B cell (primary cell): ENCODE measurements around the gene LIG4. TPM values are rescaled to one million over a fixed set of nuclear protein-coding genes. Genes with fewer than 3 reads are reported as not detected.
"Not testable (repeated sequence)": the region's sequence is repeated elsewhere in the genome, so short reads cannot be mapped to it uniquely, and the experiment has no call there.

Experiments used
- ATAC-seq: fragments of 200-7000 bp; cut with Tn5 transposase; one replicate; pipeline ENCODE4 v1.10.0; 2021; ENCODE audit warnings: low read depth, mild to moderate bottlenecking, moderate number of reproducible peaks, moderate library complexity
- CTCF ChIA-PET: fragments of 350-600 bp; sonication (Branson Sonifier 250); formaldehyde crosslinking; loops from one replicate; lab custom pipeline; 2021; ENCODE audit warnings: antibody characterized with exemption, inconsistent platforms; lab: Charles Lee
- POLR2A ChIA-PET: fragments of 350-600 bp; sonication (Branson Sonifier 250); formaldehyde crosslinking; loops from one replicate; lab custom pipeline; 2021; ENCODE audit warnings: antibody characterized with exemption; lab: Charles Lee
- DNase-seq: peaks from one replicate; pipeline ENCODE4 v3.0.0; 2013
- H2AFZ ChIP-seq: 2 replicates; pipeline ENCODE4 v1.6.1; 2012; ENCODE audit warnings: mild to moderate bottlenecking, low read depth, low read length; ENCODE audit not compliant: insufficient read depth, poor library complexity, severe bottlenecking
- H3K27ac ChIP-seq, 2 donors: 1 replicate in 1 of 2; 2 replicates in 1 of 2; pipeline ENCODE4 v1.5.1; 2012 to 2013; ENCODE audit warnings: low read length in 2 of 2, mild to moderate bottlenecking in 2 of 2, moderate library complexity in 1 of 2
- H3K27me3 ChIP-seq, 4 experiments: fragments of 200-600 bp in 1 of 4; sonication (generic) in 1 of 4; replicated peaks in 1 of 4; 1 replicate in 2 of 4; 2 replicates in 2 of 4; pipeline versions ENCODE4 v1.6.1 to v1.7.0; 2013 to 2016; ENCODE audit warnings: low read length in 3 of 4, mild to moderate bottlenecking in 2 of 4, mixed read lengths in 1 of 4, moderate library complexity in 1 of 4; ENCODE audit not compliant: insufficient read depth in 4 of 4, control insufficient read depth in 3 of 4; ENCODE audit errors: control extremely low read depth in 1 of 4
- H3K36me3 ChIP-seq, 2 experiments: replicated peaks in 1 of 2; 1 replicate in 1 of 2; 2 replicates in 1 of 2; pipeline versions ENCODE4 v1.6.1 to v1.7.1; 2013; ENCODE audit warnings: low read length in 1 of 2; ENCODE audit not compliant: insufficient read depth in 2 of 2, control insufficient read depth in 1 of 2; ENCODE audit errors: control extremely low read depth in 1 of 2, extremely low read depth in 1 of 2
- H3K4me1 ChIP-seq, 2 donors: fragments of 200-600 bp in 1 of 2; sonication (generic) in 1 of 2; 1 replicate in 1 of 2; 2 replicates in 1 of 2; pipeline versions ENCODE4 v1.5.1 to v1.6.1; 2013 to 2017; ENCODE audit warnings: low read length in 2 of 2; ENCODE audit not compliant: control insufficient read depth in 2 of 2, insufficient read depth in 2 of 2
- H3K4me2 ChIP-seq: replicated peaks from 2 replicates; pipeline ENCODE3; 2012; ENCODE audit warnings: mild to moderate bottlenecking, low read depth, low read length; ENCODE audit not compliant: poor library complexity, severe bottlenecking
- H3K4me3 ChIP-seq, 5 experiments: fragments of 200-600 bp in 1 of 5; sonication (generic) in 1 of 5; 1 replicate in 3 of 5; 2 replicates in 2 of 5; pipeline versions ENCODE4 v1.5.1 to v1.7.0; 2011 to 2016; ENCODE audit warnings: low read length in 4 of 5, mild to moderate bottlenecking in 4 of 5, low read depth in 2 of 5, control low read depth in 1 of 5, moderate library complexity in 1 of 5; ENCODE audit not compliant: insufficient read depth in 1 of 5; ENCODE audit errors: control extremely low read depth in 1 of 5, extremely low read depth in 1 of 5
- H3K79me2 ChIP-seq: fragments of 200-600 bp; sonication (generic); one replicate; pipeline ENCODE4 v1.6.0; 2016; ENCODE audit warnings: low read length; ENCODE audit not compliant: control insufficient read depth, insufficient read depth
- H3K9ac ChIP-seq: fragments of 200-600 bp; sonication (generic); 2 replicates; pipeline ENCODE4 v1.6.1; 2017; ENCODE audit warnings: mild to moderate bottlenecking, low read length, moderate library complexity
- H3K9me3 ChIP-seq, 3 donors: one replicate each; pipeline versions ENCODE4 v1.6.1 to v1.7.1; 2013; ENCODE audit warnings: low read length in 2 of 3; ENCODE audit not compliant: control insufficient read depth in 2 of 3, insufficient read depth in 1 of 3; ENCODE audit errors: control extremely low read depth in 1 of 3
- H4K20me1 ChIP-seq: 2 replicates; pipeline ENCODE4 v1.6.0; 2012; ENCODE audit warnings: mild to moderate bottlenecking, low read length; ENCODE audit not compliant: insufficient read depth, control insufficient read depth, poor library complexity, severe bottlenecking
- H3K27ac Mint-ChIP-seq: one replicate; pipeline ENCODE4 v1.8.0; 2021; ENCODE audit warnings: mixed read lengths
- H3K27me3 Mint-ChIP-seq: one replicate; pipeline ENCODE4 v1.8.0; 2021; ENCODE audit warnings: mixed read lengths
- H3K4me1 Mint-ChIP-seq: one replicate; pipeline ENCODE4 v1.8.0; 2021; ENCODE audit warnings: mixed read lengths
- H3K4me3 Mint-ChIP-seq: one replicate; pipeline ENCODE4 v1.8.0; 2021; ENCODE audit warnings: mixed read lengths
- H3K9me3 Mint-ChIP-seq: one replicate; pipeline ENCODE4 v1.8.0; 2022; ENCODE audit warnings: mixed read lengths; ENCODE audit not compliant: insufficient read depth
- EZH2 ChIP-seq: IDR thresholded peaks from 2 replicates; pipeline ENCODE4 v1.6.1; 2012; ENCODE audit warnings: borderline replicate concordance, low read depth, mild to moderate bottlenecking, moderate library complexity, low read length; ENCODE audit not compliant: insufficient read depth, poor library complexity, severe bottlenecking
- WGBS: methylation state at CpG from one replicate; pipeline ENCODE4 v1.1.5; 2013; ENCODE audit warnings: missing lambda C conversion rate; ENCODE audit not compliant: insufficient coverage; 5-methylcytosine and 5-hydroxymethylcytosine counted together
- intact Hi-C: fragments of 100-400 bp; cut with micrococcal nuclease; formaldehyde crosslinking; loops from one replicate; pipeline ENCODE4 v1.10.0; 2022
- polyA plus RNA-seq: library from polyadenylated mRNA; depleted of rRNA; stranded (reverse); fragments of >200 nt; gene quantifications from 2 replicates; pipeline ENCODE4 v1.2.3, GENCODE V29; 2012
- total RNA-seq, 2 donors: library from RNA; stranded (reverse); fragments of 120-200 nt in 1 of 2; gene quantifications; 1 replicate in 1 of 2; 2 replicates in 1 of 2; pipeline versions ENCODE4 v1.2.3 to v1.2.4, GENCODE V29; 2013 to 2022
- TF ChIP-seq, protein P1 (sequence below): fragments of 200-600 bp; IDR thresholded peaks from one replicate; pipeline ENCODE4 v1.8.0; 2022; ENCODE audit warnings: antibody characterized with exemption, mild to moderate bottlenecking

Gene LIG4
- total and polyA plus RNA-seq, 2 donors (not counting 1 experiment from before 2014, with no cell fraction given), result 6.6 to 22.3 TPM

DNA sequence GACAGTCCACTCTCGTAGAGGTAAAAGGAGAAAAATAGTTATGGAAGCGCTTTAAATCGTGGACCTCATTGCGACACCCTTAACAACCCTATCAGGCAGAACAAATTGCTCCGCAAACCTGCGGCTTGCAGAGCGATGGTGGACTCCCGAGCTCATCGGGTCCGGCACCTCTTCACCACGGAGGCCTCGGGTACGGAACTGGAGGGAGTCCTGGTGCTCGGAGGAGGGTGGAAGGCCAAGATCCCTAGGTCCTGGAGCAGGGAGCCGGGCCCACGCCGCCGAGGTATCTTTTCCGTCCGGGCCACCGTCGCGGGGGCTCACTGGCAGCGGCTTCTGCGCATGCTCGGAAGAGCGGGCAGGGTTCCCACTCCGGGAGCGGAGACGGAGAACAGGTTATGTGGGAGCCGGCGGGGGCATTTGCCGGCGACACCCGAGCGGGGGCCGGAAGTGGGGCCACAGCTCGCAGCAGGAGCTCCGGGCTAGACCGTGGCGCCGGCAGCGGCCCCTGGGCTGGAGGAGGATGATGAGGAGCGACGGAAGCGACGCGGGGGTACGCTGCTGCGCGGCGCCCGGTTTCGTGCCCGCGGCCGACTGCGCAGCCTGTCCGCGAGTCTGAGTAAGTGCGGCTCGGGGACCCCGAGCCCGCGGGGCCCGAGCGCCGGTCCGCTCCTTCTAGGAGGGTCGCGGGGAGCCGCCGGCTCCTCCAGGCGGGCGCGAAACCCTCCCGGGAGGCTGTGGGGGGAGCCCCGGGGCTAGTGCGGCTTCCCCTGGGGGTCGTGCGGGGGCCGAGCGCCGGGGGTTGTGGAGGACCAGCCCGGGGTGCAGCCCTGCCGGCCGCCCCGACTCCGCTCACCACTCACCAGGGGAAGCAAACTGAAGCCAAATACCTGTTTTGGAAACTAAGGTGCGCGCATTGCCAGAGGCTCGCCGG lies 3.0 kb upstream of the LIG4 start, which contains the start of gene ABHD13:
Gene ABHD13, plus strand, starts transcription at position 349 of the 931 bp plus-strand sequence. CDS start 10,827 bp downstream, outside the sequence.
- Histone ChIP-seq H3K9me3 (no peaks in the 10 kb centered on the region), H2AFZ (peak within 1 kb of the TSS; percentile 100), H3K4me3 (peak within 1 kb of the TSS; percentile 80 to 90 (median 86)), H4K20me1 (peaks cover 7% of the 10 kb centered on the region), H3K9ac (peak within 1 kb of the TSS; percentile 98), H3K27me3 (no peaks in the 10 kb centered on the region), H3K36me3 (no peaks in the 10 kb centered on the region), H3K4me2 (peak within 1 kb of the TSS; percentile 85), H3K4me1 (peaks cover 46 to 52% of the 10 kb centered on the region in 2 donors), H3K79me2 (peaks cover 74% of the 10 kb centered on the region), H3K27ac (peak within 1 kb of the TSS; percentile 85 to 92)
- H3K4me3 Mint-ChIP-seq, result peak within 1 kb of the TSS; percentile 96
- H3K4me1 Mint-ChIP-seq, result peaks cover 60% of the 10 kb centered on the region
- H3K27ac Mint-ChIP-seq, result peak within 1 kb of the TSS; percentile 98
- ChIA-PET CTCF (interaction anchor here (1.0 to 11.2 kb wide), 3 partner anchors 8 to 41 kb away, joined by 3 to 89 read pairs (median 3); no protein-coding TSS in a partner anchor), POLR2A (no interaction called here)
- no peaks in the 10 kb centered on the region for H3K9me3 Mint-ChIP-seq
- DNase-seq, result peak; percentile 96
- WGBS, result under 1% methylated on average over 84 of the region's 93 CpGs
- intact Hi-C loops, result loop anchor here (2.0 to 10.0 kb wide), 4 partner anchors 42 to 1569 kb away; partner anchors contain the start of genes IRS2 and TNFSF13B
- H3K27me3 Mint-ChIP-seq, result no peaks in the 10 kb centered on the region
- TF ChIP-seq, protein P1, sequence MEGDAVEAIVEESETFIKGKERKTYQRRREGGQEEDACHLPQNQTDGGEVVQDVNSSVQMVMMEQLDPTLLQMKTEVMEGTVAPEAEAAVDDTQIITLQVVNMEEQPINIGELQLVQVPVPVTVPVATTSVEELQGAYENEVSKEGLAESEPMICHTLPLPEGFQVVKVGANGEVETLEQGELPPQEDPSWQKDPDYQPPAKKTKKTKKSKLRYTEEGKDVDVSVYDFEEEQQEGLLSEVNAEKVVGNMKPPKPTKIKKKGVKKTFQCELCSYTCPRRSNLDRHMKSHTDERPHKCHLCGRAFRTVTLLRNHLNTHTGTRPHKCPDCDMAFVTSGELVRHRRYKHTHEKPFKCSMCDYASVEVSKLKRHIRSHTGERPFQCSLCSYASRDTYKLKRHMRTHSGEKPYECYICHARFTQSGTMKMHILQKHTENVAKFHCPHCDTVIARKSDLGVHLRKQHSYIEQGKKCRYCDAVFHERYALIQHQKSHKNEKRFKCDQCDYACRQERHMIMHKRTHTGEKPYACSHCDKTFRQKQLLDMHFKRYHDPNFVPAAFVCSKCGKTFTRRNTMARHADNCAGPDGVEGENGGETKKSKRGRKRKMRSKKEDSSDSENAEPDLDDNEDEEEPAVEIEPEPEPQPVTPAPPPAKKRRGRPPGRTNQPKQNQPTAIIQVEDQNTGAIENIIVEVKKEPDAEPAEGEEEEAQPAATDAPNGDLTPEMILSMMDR, result peak; percentile 27
- TF ChIP-seq EZH2, result no peak
- peak; percentile 65 for ATAC-seq

DNA sequence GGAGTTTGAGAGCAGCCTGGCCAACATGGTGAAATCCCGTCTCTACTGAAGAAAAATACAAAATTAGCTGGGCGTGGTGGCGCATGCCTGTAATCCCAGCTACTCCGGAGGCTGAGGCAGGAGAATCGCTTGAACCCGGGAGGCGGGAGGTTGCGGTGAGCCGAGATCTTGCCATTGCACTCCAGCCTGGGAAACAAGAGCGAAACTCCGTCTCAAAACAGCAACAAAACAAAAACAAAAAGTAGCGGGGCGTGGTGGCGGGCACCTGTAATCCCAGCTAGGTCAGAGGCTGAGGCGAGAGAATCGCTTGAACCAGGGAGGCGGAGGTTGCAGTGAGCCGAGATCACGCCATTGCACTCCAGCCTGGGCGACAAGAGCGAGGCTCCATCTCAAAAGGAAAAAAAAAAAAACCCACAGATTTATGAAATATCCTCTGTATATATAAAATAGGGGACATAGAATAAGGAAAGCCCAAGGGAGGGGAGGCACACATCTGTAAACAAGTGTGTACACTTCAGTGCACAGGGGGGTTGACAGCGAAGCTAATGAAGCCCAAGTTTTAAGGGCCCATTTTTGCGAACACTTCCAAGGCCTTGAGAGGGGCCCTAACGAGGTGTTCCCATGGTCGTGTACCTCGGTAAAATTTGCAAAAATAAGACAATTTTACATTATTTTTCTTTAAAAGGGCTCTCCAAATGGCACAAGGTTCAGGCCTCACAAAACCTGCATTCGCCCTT lies 2.1 kb upstream of the LIG4 start:
- H3K4me2 ChIP-seq, result peak overlapping the region; percentile 85
- not testable (repeated sequence) for H3K27me3 ChIP-seq, ATAC-seq, H3K9me3 ChIP-seq, H3K9me3 Mint-ChIP-seq, H3K27me3 Mint-ChIP-seq, H4K20me1 ChIP-seq, DNase-seq, H3K36me3 ChIP-seq
- peak overlapping the region; percentile 85 to 92 for H3K27ac ChIP-seq
- POLR2A ChIA-PET, result interaction anchor here (0.7 kb wide), 1 partner anchor 47 kb away, joined by 4 read pairs; no protein-coding TSS in a partner anchor
- H2AFZ ChIP-seq, result peak overlapping the region; percentile 100
- H3K4me1 ChIP-seq, result peaks cover 55 to 59% of the 10 kb centered on the region in 2 donors
- 78% methylated on average over 13 of the region's 27 CpGs for WGBS
- H3K79me2 ChIP-seq, result peaks cover 70% of the 10 kb centered on the region
- peak overlapping the region; percentile 98 for H3K27ac Mint-ChIP-seq
- intact Hi-C loops, result loop anchor here (2.0 to 10.0 kb wide), 4 partner anchors 41 to 1570 kb away; partner anchors contain the start of genes IRS2 and TNFSF13B
- peak overlapping the region; percentile 98 for H3K9ac ChIP-seq
- CTCF ChIA-PET, result interaction anchor here (1.0 to 11.2 kb wide), 2 partner anchors 9 to 40 kb away, joined by 3 to 89 read pairs; no protein-coding TSS in a partner anchor
- H3K4me3 Mint-ChIP-seq, result peak overlapping the region; percentile 96
- peaks cover 63% of the 10 kb centered on the region for H3K4me1 Mint-ChIP-seq
- H3K4me3 ChIP-seq, result peak overlapping the region; percentile 80 to 90 (median 86)
